Lung (tissue), 12 donors: ENCODE data around the gene CHST11. TPM values are rescaled to one million over a fixed set of nuclear protein-coding genes. Genes with fewer than 3 reads are reported as not detected.

Source experiments
- ATAC-seq: fragments of 200-7000 bp; cut with Tn5 transposase; one replicate; pipeline ENCODE4 v1.9.1; 2020; ENCODE audit warnings: moderate number of reproducible peaks; ENCODE audit not compliant: insufficient read depth, low FRiP score
- DNase-seq, 3 donors: peaks; one replicate each; pipeline ENCODE4 v3.0.0-alpha.2; 2013 to 2017
- H3K27ac ChIP-seq, 2 donors: one replicate each; pipeline ENCODE4 v1.5.1; 2013; ENCODE audit warnings: mild to moderate bottlenecking in 2 of 2, moderate library complexity in 2 of 2, control low read depth in 1 of 2, inconsistent platforms in 1 of 2, low read depth in 1 of 2, low read length in 1 of 2
- H3K27me3 ChIP-seq, 3 donors: one replicate each; pipeline ENCODE4 v1.5.1; 2013; ENCODE audit warnings: low read length in 2 of 3; ENCODE audit not compliant: control insufficient read depth in 3 of 3, insufficient read depth in 3 of 3
- H3K36me3 ChIP-seq, 4 donors: one replicate each; pipeline ENCODE4 v1.5.1; 2013; ENCODE audit warnings: low read length in 4 of 4, mild to moderate bottlenecking in 1 of 4, moderate library complexity in 1 of 4; ENCODE audit not compliant: control insufficient read depth in 4 of 4, insufficient read depth in 4 of 4
- H3K4me1 ChIP-seq, 5 donors: one replicate each; pipeline ENCODE4 v1.5.1; 2013; ENCODE audit warnings: low read length in 5 of 5, mild to moderate bottlenecking in 2 of 5, moderate library complexity in 1 of 5; ENCODE audit not compliant: control insufficient read depth in 5 of 5, insufficient read depth in 5 of 5
- H3K4me3 ChIP-seq: one replicate; pipeline ENCODE4 v1.5.1; 2013; ENCODE audit warnings: mild to moderate bottlenecking, control low read depth, moderate library complexity
- H3K9ac ChIP-seq, 2 donors: one replicate each; pipeline ENCODE4 v1.5.1; 2013; ENCODE audit warnings: low read length in 2 of 2, control low read depth in 1 of 2; ENCODE audit not compliant: insufficient read depth in 1 of 2
- H3K9me3 ChIP-seq, 4 donors: one replicate each; pipeline ENCODE4 v1.5.1; 2013; ENCODE audit warnings: low read length in 3 of 4, mild to moderate bottlenecking in 1 of 4, moderate library complexity in 1 of 4; ENCODE audit not compliant: control insufficient read depth in 4 of 4, insufficient read depth in 3 of 4
- CTCF ChIP-seq: IDR thresholded peaks from 2 replicates; pipeline ENCODE4 v1.5.1; 2012; ENCODE audit warnings: mild to moderate bottlenecking; ENCODE audit errors: control extremely low read depth, extremely low read depth
- WGBS, 2 donors: extraction: QIAGEN DNeasy Blood & Tissue Kit; methylation state at CpG; one replicate each; pipeline ENCODE4 v1.1.7; 2013; 5-methylcytosine and 5-hydroxymethylcytosine counted together
- polyA plus RNA-seq, 2 donors: library from polyadenylated mRNA; stranded (reverse); fragments of 200-250 nt; gene quantifications; one replicate each; pipeline ENCODE4 v1.2.1, GENCODE V29; 2013
- total RNA-seq, 2 donors: library from RNA; depleted of rRNA in 1 of 2; stranded (reverse); fragments of >200 nt in 1 of 2; gene quantifications; one replicate each; pipeline ENCODE4 v1.2.1, GENCODE V29; 2014 to 2021
- donor health status: control.
- donor health status: control.
- donor health status: Bipolar disorder and iron deficiency.
- donor health status: healthy.
- donor health status: DM: yes; HTN: yes; CAD: no.

CHST11 gene
- total and polyA plus RNA-seq, 4 donors = 9.0 to 63.2 (median 27.7) TPM

DNA sequence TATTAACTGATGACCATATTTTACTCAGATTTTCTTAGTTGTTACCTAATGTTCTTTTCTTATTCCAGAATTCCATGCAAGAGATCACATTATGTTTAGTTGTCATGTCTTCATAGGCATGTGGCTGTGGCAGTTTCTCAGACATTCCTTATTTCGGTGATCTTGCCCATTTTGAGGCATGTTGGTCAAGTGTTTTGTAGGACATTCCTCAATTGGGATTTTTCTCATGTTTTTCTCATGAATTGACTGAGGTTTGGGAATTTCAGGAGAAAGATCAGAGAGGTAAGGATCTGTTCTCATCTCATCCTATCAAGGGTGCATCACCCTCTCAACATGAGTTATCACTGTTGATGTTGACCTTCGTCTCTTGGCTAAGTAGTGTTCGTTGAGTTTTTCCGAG is 81.3 kb downstream of the CHST11 start:
- Histone ChIP-seq H3K9me3 (no peaks in the 10 kb centered on the region), H3K36me3 (no peaks in the 10 kb centered on the region), H3K9ac (no peak overlapping the region), H3K4me1 (no peaks in the 10 kb centered on the region), H3K4me3 (no peak overlapping the region), H3K27me3 (no peaks in the 10 kb centered on the region), H3K27ac (no peak overlapping the region)
- DNase-seq (no peak), ATAC-seq (no peak)
- 89 to 91% methylated on average over 4 of the region's 4 CpGs for WGBS, 2 donors
- TF ChIP-seq CTCF = no peak

GRCh38 chr12:104538891-104539462 is 82.2 kb downstream of the CHST11 start:
- Histone ChIP-seq H3K27ac (no peak overlapping the region), H3K9ac (no peak overlapping the region), H3K4me3 (no peak overlapping the region), H3K4me1 (no peaks in the 10 kb centered on the region), H3K36me3 (no peaks in the 10 kb centered on the region), H3K9me3 (no peaks in the 10 kb centered on the region), H3K27me3 (no peaks in the 10 kb centered on the region)
- no peak for DNase-seq
- no peak for ATAC-seq
- no peak for TF ChIP-seq CTCF
- WGBS, 2 donors = 78 to 88% methylated on average over 6 of the region's 6 CpGs

- no peaks in the 10 kb centered on the region for H3K36me3 ChIP-seq
- peaks cover 0 to 5% (median 0%) of the 10 kb centered on the region in 5 donors for H3K4me1 ChIP-seq
- DNase-seq (no peak), ATAC-seq (no peak)
- 92 to 95% methylated on average over 5 of the region's 5 CpGs for WGBS, 2 donors
- TF ChIP-seq CTCF = no peak
- H3K27ac ChIP-seq = no peak overlapping the region
- no peaks in the 10 kb centered on the region for H3K27me3 ChIP-seq
- no peak overlapping the region for H3K9ac ChIP-seq
- H3K4me3 ChIP-seq = no peak overlapping the region
- no peaks in the 10 kb centered on the region for H3K9me3 ChIP-seq
Measured at GRCh38 chr12:104544836-104545235, 88.1 kb downstream of the CHST11 start.

GRCh38 chr12:104546575-104546974 is 89.8 kb downstream of the CHST11 start:
- Histone ChIP-seq H3K4me1 (peaks cover 0 to 5% (median 0%) of the 10 kb centered on the region in 5 donors), H3K4me3 (no peak overlapping the region), H3K27ac (no peak overlapping the region), H3K36me3 (no peaks in the 10 kb centered on the region), H3K27me3 (no peaks in the 10 kb centered on the region), H3K9ac (no peak overlapping the region), H3K9me3 (no peaks in the 10 kb centered on the region)
- ATAC-seq = no peak
- DNase-seq = no peak
- 14 to 29% methylated on average over 3 of the region's 3 CpGs for WGBS, 2 donors
- no peak for TF ChIP-seq CTCF
